ENCODE data around the gene ZPBP2. TPM values are rescaled to one million over a fixed set of nuclear protein-coding genes. Genes with fewer than 3 reads are reported as not detected.

ZPBP2 gene
- polyA plus RNA-seq, 1 donor from 2014 or later: not detected

- no peak overlapping the region for H3K27ac ChIP-seq (ENCODE audit: low read length)
- H2AFZ ChIP-seq (ENCODE audit: low read depth, low read length): no peak overlapping the region
- no peaks in the 10 kb centered on the region for H3K79me2 ChIP-seq (replicated peaks; ENCODE audit: insufficient read depth, low read length)
- H3F3A ChIP-seq (ENCODE audit: insufficient read depth, low read length, poor library complexity, severe bottlenecking): no peaks in the 10 kb centered on the region
- no peaks in the 10 kb centered on the region for H3K36me3 ChIP-seq (ENCODE audit: insufficient read depth, low read length)
- no peak for TF ChIP-seq POLR2AphosphoS5 (IDR thresholded peaks at IDR 0.05)
- no peak for TF ChIP-seq EP300 (conservative IDR thresholded peaks at IDR 0.05; ENCODE audit: poor library complexity, severe bottlenecking)
- no peak for TF ChIP-seq MXI1 (conservative IDR thresholded peaks at IDR 0.05; ENCODE audit: poor library complexity, severe bottlenecking)
- no peak for TF ChIP-seq TAF1 (IDR thresholded peaks at IDR 0.05; ENCODE audit: low read depth)
- no peak for TF ChIP-seq RAD21 (conservative IDR thresholded peaks at IDR 0.05)
- TF ChIP-seq SMC3 (conservative IDR thresholded peaks at IDR 0.05; ENCODE audit: poor library complexity): no peak
- TF ChIP-seq, protein P1, sequence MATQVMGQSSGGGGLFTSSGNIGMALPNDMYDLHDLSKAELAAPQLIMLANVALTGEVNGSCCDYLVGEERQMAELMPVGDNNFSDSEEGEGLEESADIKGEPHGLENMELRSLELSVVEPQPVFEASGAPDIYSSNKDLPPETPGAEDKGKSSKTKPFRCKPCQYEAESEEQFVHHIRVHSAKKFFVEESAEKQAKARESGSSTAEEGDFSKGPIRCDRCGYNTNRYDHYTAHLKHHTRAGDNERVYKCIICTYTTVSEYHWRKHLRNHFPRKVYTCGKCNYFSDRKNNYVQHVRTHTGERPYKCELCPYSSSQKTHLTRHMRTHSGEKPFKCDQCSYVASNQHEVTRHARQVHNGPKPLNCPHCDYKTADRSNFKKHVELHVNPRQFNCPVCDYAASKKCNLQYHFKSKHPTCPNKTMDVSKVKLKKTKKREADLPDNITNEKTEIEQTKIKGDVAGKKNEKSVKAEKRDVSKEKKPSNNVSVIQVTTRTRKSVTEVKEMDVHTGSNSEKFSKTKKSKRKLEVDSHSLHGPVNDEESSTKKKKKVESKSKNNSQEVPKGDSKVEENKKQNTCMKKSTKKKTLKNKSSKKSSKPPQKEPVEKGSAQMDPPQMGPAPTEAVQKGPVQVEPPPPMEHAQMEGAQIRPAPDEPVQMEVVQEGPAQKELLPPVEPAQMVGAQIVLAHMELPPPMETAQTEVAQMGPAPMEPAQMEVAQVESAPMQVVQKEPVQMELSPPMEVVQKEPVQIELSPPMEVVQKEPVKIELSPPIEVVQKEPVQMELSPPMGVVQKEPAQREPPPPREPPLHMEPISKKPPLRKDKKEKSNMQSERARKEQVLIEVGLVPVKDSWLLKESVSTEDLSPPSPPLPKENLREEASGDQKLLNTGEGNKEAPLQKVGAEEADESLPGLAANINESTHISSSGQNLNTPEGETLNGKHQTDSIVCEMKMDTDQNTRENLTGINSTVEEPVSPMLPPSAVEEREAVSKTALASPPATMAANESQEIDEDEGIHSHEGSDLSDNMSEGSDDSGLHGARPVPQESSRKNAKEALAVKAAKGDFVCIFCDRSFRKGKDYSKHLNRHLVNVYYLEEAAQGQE (IDR thresholded peaks at IDR 0.05; ENCODE audit: borderline replicate concordance): no peak
- TF ChIP-seq, protein P2, sequence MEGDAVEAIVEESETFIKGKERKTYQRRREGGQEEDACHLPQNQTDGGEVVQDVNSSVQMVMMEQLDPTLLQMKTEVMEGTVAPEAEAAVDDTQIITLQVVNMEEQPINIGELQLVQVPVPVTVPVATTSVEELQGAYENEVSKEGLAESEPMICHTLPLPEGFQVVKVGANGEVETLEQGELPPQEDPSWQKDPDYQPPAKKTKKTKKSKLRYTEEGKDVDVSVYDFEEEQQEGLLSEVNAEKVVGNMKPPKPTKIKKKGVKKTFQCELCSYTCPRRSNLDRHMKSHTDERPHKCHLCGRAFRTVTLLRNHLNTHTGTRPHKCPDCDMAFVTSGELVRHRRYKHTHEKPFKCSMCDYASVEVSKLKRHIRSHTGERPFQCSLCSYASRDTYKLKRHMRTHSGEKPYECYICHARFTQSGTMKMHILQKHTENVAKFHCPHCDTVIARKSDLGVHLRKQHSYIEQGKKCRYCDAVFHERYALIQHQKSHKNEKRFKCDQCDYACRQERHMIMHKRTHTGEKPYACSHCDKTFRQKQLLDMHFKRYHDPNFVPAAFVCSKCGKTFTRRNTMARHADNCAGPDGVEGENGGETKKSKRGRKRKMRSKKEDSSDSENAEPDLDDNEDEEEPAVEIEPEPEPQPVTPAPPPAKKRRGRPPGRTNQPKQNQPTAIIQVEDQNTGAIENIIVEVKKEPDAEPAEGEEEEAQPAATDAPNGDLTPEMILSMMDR (IDR thresholded peaks at IDR 0.05; ENCODE audit: poor library complexity, severe bottlenecking): no peak
- no peak for TF ChIP-seq EZH2 (IDR thresholded peaks at IDR 0.05; ENCODE audit: borderline replicate concordance, insufficient read depth, low read length, poor library complexity, severe bottlenecking)
- H3K4me2 ChIP-seq (ENCODE audit: low read length): no peak overlapping the region
- H3K9me2 ChIP-seq (ENCODE audit: insufficient read depth, low read length): no peaks in the 10 kb centered on the region
- H3K4me3 ChIP-seq (ENCODE audit: low read length): no peak overlapping the region
- no peak overlapping the region for H3K9ac ChIP-seq (ENCODE audit: low read length)
- no peaks in the 10 kb centered on the region for H3K9me3 ChIP-seq (ENCODE audit: low read length)
- no peaks in the 10 kb centered on the region for H4K20me1 ChIP-seq (ENCODE audit: insufficient read depth)
- H3K27me3 ChIP-seq (ENCODE audit: insufficient read depth, low read depth, low read length): no peaks in the 10 kb centered on the region
Observed at GRCh38 chr17:39887078-39887477, 19.1 kb downstream of the ZPBP2 start.

- no peaks in the 10 kb centered on the region for H3K36me3 ChIP-seq (ENCODE audit: insufficient read depth, low read length)
- H2AFZ ChIP-seq (ENCODE audit: low read depth, low read length): no peak overlapping the region
- H3K4me2 ChIP-seq (ENCODE audit: low read length): no peak overlapping the region
- TF ChIP-seq RAD21 (conservative IDR thresholded peaks at IDR 0.05) (no peak), TAF1 (IDR thresholded peaks at IDR 0.05; ENCODE audit: low read depth) (no peak), EP300 (conservative IDR thresholded peaks at IDR 0.05; ENCODE audit: poor library complexity, severe bottlenecking) (no peak), MXI1 (conservative IDR thresholded peaks at IDR 0.05; ENCODE audit: poor library complexity, severe bottlenecking) (no peak), SMC3 (conservative IDR thresholded peaks at IDR 0.05; ENCODE audit: poor library complexity) (no peak), POLR2AphosphoS5 (IDR thresholded peaks at IDR 0.05) (no peak), EZH2 (IDR thresholded peaks at IDR 0.05; ENCODE audit: borderline replicate concordance, insufficient read depth, low read length, poor library complexity, severe bottlenecking) (no peak)
- TF ChIP-seq, protein P2 (IDR thresholded peaks at IDR 0.05; ENCODE audit: poor library complexity, severe bottlenecking): no peak
- TF ChIP-seq, protein P1 (IDR thresholded peaks at IDR 0.05; ENCODE audit: borderline replicate concordance): no peak
- H3K9me3 ChIP-seq (ENCODE audit: low read length): no peaks in the 10 kb centered on the region
- H3K27me3 ChIP-seq (ENCODE audit: insufficient read depth, low read depth, low read length): no peaks in the 10 kb centered on the region
- H3K9ac ChIP-seq (ENCODE audit: low read length): no peak overlapping the region
- H3F3A ChIP-seq (ENCODE audit: insufficient read depth, low read length, poor library complexity, severe bottlenecking): no peaks in the 10 kb centered on the region
- H3K9me2 ChIP-seq (ENCODE audit: insufficient read depth, low read length): no peaks in the 10 kb centered on the region
- no peaks in the 10 kb centered on the region for H4K20me1 ChIP-seq (ENCODE audit: insufficient read depth)
- H3K27ac ChIP-seq (ENCODE audit: low read length): no peak overlapping the region
- no peak overlapping the region for H3K4me3 ChIP-seq (ENCODE audit: low read length)
- no peaks in the 10 kb centered on the region for H3K79me2 ChIP-seq (replicated peaks; ENCODE audit: insufficient read depth, low read length)
Observed at GRCh38 chr17:39889200-39889599, 21.2 kb downstream of the ZPBP2 start.

Measured in neural cell (in vitro differentiated cells).